Fibroblast of skin of right biceps (primary cell): ENCODE data around the gene TTYH3.
"Not testable (repeated sequence)": the region's sequence is repeated elsewhere in the genome, so short reads cannot be mapped to it uniquely, and the experiment has no call there.

Experiments used
- DNase-seq: peaks from one replicate; pipeline ENCODE4 v3.0.0-alpha.2; 2013

TTYH3 gene

GRCh38 chr7:2666588-2667250 lies 34.9 kb downstream of the TTYH3 start:
- DNase-seq = no peak

GRCh38 chr7:2667843-2668242 lies 36.1 kb downstream of the TTYH3 start:
- DNase-seq = no peak

- DNase-seq = no peak
Measured at GRCh38 chr7:2668401-2668800, 36.6 kb downstream of the TTYH3 start.

GRCh38 chr7:2670171-2670570 lies 38.4 kb downstream of the TTYH3 start:
- DNase-seq = no peak

GRCh38 chr7:2670720-2671391 lies 39.1 kb downstream of the TTYH3 start:
- peak; percentile 48 for DNase-seq

GRCh38 chr7:2673214-2673613 lies 41.4 kb downstream of the TTYH3 start:
- DNase-seq = not testable (repeated sequence)

- no peak for DNase-seq
Measured at GRCh38 chr7:2673934-2674333, 42.1 kb downstream of the TTYH3 start.

GRCh38 chr7:2675256-2675764 lies 43.5 kb downstream of the TTYH3 start:
- no peak for DNase-seq

- not testable (repeated sequence) for DNase-seq
Measured at GRCh38 chr7:2676576-2676975, 44.8 kb downstream of the TTYH3 start.

- DNase-seq = not testable (repeated sequence)
Measured at GRCh38 chr7:2678454-2678853, 46.7 kb downstream of the TTYH3 start.

- not testable (repeated sequence) for DNase-seq
Measured at GRCh38 chr7:2679135-2680127, 47.6 kb downstream of the TTYH3 start.

GRCh38 chr7:2680256-2680655 lies 48.5 kb downstream of the TTYH3 start:
- no peak for DNase-seq

GRCh38 chr7:2680792-2681490 lies 49.2 kb downstream of the TTYH3 start:
- peak; percentile 52 for DNase-seq

GRCh38 chr7:2681929-2682799 lies 50.4 kb downstream of the TTYH3 start:
- no peak for DNase-seq

- no peak for DNase-seq
Measured at GRCh38 chr7:2684501-2684900, 52.7 kb downstream of the TTYH3 start.

GRCh38 chr7:2686101-2686500 lies 54.3 kb downstream of the TTYH3 start:
- no peak for DNase-seq

GRCh38 chr7:2687338-2687869 lies 55.6 kb downstream of the TTYH3 start:
- peak; percentile 52 for DNase-seq

GRCh38 chr7:2687881-2688318 lies 56.1 kb downstream of the TTYH3 start, which contains the start of gene AMZ1:
Gene AMZ1, plus strand, starts transcription at chr7:2688202. Its CDS starts 12,250 bp downstream, at chr7:2700452.
- no peak for DNase-seq

- no peak for DNase-seq
Measured at GRCh38 chr7:2688409-2689342, 56.9 kb downstream of the TTYH3 start.

GRCh38 chr7:2689343-2689847 lies 57.6 kb downstream of the TTYH3 start:
- DNase-seq = no peak
